ENCODE results near the gene SOCS1. TPM values are rescaled to one million over a fixed set of nuclear protein-coding genes. Genes with fewer than 3 reads are reported as not detected.

SOCS1 gene
- total RNA-seq, 1 donor from 2014 or later, result 6.0 TPM

GRCh38 chr16:11285842-11286241, 29.8 kb upstream of the SOCS1 start:
- DNase-seq (ENCODE audit: low spot score), result no peak

DNA sequence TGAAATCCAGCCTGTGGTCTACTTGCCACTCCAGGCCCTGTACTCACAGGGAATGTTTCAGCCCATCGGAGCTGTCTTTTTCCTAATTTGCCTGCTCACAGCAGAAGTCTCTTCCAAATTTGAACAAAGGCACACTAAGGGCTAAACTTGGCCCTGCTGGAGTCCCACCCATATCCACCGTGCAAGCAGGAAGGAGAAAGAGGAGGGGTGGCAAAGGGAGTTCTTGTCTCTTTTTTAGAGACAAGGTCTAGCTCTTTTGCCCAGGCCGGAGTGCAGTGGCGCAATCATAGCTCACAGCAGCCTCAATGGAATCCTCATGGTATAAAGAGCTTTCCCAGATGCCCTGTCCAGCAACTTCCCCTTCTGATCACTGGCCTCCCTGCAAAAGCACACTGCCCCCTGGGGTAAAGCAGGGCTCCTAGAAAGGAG, 27.8 kb upstream of the SOCS1 start:
- DNase-seq (ENCODE audit: low spot score), result no peak

DNA sequence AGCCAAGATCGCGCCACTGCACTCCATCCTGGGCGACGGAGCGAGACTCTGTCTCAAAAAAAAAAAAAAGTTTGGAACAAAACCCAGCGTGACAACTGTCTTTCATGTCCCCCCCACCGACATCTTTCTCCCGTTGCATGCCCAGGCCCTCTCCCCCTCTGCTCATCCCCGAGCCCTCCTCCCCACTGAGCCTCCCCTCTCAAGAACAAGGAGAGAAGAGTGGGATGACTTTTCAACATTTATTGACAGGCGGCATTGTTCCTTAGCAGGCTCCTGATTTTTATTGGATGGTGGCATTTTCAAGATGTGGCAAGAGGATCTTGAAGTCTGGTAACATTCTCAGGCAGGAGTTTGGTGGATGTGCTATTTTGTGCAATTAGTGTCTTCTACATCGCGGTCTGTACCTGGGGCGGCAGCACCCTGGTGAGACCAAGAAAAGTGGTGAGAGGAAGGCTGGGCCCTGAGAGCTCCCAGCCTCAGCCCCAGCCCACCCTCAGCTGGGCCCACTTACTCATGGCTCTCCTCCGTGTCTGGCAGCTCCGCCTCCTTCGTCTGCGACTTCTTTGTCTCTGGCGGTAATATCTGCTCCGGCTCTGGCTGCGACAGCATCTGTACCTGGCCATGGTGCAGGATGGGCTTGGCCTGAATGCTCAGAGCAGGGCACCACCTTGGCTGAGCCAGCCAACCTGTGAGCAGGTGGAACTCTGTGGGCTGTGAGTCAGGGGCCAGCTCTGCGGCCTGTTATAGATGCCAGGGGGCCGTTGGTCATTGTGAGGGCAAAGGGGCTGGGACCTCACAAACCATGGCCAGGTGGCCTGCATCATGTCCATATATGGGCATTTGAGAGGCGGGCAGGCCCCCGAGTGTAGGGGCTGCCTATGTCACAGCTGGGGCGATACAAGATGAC, 24.9 kb upstream of the SOCS1 start, which contains the start of gene PRM1:
TSS of gene PRM1 (minus strand) at position 715 of the 907 bp plus-strand sequence. CDS start at position 623, 92 bp downstream.
- no peak for DNase-seq (ENCODE audit: low spot score)

DNA sequence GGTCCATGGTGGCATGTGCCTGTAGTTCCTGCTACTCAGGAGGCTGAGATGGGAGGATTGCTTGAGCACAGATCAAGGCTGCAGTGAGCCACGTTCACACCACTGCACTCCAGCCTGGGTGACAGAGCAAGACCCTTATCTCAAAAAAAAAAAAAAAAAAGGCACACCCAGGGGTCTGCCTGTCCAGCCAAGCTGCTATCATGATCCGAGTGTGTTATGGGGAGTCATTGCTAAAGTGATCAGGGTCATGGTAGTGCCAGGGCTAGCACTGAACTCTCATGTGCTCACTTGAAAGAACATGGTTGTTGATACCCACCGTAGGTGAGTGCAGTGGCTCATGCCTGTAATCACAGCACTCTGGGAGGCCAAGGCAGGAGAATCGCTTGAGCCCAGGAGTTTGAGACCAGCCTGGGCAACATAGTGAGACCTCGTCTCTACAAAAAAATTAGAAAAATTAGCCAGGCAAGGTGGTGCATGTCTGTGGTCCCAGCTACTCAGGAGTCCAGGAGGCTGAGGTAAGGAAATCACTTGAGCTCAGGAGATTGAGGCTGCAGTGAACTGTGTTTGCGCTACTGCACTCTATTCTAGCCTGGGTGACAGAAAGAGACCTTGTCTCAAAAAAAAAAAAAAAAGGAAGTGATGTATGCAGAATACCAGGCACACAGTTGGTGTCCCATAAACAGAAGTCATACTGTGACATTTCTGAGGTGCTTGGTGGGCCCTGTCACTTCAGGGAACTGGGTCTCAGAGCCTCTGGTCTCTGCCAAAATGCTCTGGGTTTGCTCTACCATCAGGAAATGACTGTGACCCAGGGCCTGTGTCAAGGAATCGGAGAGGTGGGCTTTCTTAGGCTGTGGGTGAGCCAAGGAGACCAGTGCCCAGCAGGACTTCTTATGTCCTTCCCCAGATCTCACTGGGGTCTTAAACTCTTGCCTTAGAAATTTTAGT, 23.0 kb upstream of the SOCS1 start:
- DNase-seq (ENCODE audit: low spot score), result no peak

DNA sequence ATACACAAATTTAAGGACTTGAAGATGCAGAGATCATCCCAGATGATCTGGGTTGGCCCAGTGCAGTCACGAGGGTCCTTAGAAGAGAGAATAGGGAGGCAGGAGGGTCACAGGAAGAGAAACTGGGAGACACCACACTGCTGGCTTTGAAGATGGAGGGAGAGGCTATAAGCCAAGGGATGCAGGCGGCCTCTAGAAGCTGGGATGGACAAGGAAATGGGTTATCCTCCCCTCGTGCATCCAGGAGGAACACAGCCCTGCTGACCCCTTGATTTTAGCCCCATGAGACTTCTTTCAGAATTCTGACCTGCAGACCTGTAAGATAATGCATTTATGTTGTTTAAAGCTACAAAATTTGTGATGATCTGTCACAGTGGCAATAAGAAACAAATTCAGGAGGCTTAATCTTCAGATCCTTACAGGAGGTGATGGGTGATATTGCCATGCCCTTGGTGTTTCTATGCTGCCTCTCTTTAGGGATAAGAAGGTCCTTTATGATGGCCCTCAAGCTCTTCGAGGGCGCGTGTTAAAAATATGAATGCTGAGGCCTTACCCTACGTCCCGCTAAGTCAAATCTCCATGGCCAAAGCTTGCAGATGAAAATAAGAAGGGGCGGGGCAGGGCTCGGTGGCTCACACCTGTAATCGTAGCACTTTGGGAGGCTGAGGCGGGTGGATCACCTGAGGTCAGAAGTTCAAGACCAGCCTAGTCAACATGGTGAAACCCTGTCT, 21.8 kb upstream of the SOCS1 start:
- no peak for DNase-seq (ENCODE audit: low spot score)

- DNase-seq (ENCODE audit: low spot score), result no peak
Observed at GRCh38 chr16:11276896-11277593, 21.0 kb upstream of the SOCS1 start.

GRCh38 chr16:11276143-11276895, 20.3 kb upstream of the SOCS1 start, which contains the start of gene PRM2:
Gene PRM2 (minus strand): TSS chr16:11276480. CDS start chr16:11276370, 110 bp downstream.
- no peak for DNase-seq (ENCODE audit: low spot score)

- DNase-seq (ENCODE audit: low spot score), result no peak
Observed at GRCh38 chr16:11274964-11275363, 19.0 kb upstream of the SOCS1 start.

DNA sequence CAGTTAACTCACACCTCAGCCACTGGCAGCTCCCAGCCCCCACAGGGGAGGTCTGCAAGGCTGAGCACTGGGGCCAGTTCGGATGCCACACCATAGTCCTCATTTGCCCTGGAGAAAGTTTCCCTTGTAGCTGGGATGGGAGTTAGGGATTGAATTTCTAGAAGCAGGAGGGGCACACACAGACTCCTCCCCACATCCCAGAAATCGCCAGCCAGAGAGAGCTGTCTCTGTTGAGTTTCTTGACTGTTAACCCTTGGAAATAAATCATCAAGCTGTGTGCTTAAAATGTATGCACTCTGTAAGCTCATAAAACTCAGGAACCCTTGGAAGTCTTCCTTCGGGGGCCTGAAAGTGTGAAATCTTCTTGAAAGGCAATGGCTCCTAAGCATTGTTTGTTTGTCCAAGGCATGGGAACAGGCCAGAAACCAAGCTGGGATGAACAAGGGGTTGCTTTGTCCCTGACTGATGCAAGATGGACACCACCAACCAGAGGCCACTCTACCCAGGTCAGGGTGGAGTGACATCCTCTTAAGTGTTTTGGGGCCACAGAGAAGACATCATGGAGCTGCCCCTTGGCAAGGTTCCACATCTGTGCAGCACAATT, 17.8 kb upstream of the SOCS1 start:
- DNase-seq (ENCODE audit: low spot score), result no peak

DNA sequence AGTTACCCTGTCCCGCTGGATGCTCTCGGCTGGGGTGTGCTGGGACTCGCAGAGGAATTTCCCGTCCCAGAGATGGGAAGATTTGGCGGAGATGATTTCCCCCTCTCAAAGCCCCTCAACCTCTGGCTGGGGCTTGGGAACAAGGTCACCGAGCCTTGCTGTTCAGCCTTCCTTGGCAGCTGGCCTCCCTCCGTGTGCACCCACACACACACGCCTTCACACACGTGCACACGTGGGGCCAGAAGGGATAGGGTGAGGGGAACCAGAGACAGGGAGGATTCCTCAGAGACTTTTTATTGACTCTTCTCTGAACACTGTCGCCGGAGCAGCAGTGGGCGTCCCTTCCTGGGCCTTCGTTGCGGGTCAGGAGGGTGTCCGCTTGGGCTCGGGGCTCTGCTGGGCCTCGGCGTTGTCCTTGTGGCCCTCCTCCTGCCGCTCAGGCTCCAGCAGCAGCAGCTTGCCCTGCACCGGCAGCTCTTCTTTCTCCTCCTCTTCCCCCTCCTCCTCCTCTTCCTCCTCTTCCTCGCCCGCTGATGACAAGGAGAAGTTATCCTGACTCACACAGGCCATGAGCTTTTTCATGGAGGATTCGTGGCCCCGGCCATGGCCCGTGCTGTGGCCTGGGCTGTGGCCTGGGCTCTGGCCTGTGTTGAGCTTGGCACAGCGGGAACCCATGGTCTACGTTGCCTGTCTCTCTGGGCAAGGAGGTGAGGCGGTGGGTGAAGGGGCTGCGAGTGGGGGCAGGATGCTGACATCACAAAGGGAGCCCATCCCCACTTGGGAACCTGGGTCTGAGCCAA, 17.1 kb upstream of the SOCS1 start, which contains the start of gene PRM3:
TSS of gene PRM3 (minus strand) at position 709 of the 800 bp plus-strand sequence. CDS start at position 675, 34 bp downstream.
- no peak for DNase-seq (ENCODE audit: low spot score)

DNA sequence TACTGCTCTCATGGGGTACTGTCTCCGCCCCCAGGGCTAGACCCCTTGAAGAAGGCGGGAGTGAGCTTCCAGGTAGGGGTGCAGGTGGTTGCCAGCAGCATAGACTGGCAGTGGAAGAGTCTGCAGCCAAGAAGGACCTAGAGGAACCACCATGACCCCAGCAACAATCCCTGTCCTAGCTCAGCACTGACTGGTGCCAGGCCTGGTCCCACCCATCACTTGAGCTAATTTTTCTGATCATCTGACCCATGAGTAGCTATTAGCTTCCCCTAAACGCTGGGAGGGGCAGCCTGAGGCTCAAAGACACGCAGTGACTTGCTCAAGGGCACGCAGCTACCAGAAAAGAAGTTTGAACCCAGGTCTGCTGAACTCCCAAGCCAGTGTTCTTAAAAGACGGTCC, 16.5 kb upstream of the SOCS1 start:
- no peak for DNase-seq (ENCODE audit: low spot score)

GRCh38 chr16:11271610-11272009, 15.6 kb upstream of the SOCS1 start:
- DNase-seq (ENCODE audit: low spot score), result no peak

DNA sequence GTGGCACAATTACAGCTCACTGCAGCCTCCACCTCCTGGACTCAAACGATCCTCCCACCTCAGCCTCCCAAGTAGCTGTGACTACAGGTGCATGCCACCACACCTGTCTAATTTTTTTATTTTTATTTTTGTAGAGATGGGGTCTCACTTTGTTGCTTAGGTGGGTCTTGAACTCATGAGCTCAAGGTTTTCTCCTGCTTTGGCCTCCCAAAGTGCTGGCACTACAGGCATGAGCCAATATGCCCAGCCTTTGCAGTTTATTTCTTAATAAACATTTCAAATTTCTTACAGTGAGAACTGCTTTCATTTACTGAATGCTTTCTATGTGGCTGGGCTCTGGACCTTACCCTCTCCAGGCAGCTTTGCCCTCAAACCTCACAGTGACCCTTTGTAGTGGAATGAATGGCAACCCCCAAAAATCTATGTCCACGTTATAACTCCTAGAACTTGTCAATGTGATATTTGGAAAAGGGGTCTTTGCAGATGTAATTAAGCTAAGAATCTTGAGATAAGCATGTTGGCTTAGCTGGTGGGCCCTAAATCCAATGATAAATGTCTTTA, 14.7 kb upstream of the SOCS1 start:
- DNase-seq (ENCODE audit: low spot score), result no peak

DNA sequence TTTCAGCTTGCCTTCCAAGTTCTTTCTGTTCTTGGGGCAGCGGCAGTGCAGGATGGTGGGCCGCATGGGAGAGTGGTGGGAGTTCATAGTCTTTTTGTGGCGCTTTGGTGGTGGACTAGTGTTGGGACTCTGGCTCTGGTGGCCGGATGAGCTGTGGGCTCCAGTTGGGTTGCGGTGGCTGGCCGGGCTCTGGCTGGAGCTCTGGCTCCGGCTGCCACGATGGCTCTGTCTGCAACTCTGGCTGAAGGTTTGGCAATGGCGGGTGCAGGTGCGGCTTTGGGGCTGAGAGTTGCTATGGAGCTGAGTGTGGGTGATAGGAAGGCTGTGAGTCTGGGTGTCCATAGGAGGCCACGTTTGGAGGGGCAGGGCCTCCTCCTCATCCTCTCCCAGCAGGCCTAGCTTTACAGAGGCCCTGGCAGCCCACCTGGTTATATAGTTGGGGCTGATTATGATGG, 12.9 kb upstream of the SOCS1 start, which contains the start of gene TNP2:
TSS of gene TNP2 (minus strand) at position 405 of the 455 bp plus-strand sequence. CDS start at position 342, 63 bp downstream.
- DNase-seq (ENCODE audit: low spot score), result no peak

- no peak for DNase-seq (ENCODE audit: low spot score)
Observed at GRCh38 chr16:11265124-11265523, 9.1 kb upstream of the SOCS1 start.

DNA sequence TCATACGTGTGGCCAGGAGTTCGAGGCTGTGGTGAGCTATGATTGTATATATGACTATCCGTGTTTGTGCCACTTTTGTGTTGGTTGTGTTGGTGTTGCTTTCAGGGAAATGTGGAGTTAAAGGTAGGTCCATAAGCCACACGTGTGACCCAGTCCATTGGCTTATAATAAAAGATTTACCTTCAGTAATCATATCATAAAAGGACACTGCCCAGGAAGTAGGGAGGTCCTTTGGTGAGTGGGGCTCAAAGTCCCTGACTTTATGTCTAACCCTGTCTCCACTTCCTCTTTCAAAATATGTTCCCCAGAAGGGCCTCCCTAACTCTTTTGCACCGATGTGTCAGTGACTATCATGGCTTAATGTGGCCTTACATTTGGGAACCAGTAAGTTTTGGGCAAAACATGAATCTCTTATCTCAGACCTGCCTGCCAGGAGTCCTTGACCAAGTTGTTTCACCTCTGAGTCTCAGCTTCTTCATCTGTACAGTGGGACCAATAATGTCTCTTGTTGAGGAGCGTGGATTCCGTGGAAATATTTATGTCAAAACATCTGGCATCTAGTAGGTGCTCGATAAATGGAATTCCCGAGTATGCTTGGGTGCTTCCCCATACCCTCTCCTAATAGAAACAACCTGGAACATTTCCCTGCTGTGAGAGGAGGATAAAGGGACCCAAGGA, 8.3 kb upstream of the SOCS1 start:
- no peak for DNase-seq (ENCODE audit: low spot score)

DNA sequence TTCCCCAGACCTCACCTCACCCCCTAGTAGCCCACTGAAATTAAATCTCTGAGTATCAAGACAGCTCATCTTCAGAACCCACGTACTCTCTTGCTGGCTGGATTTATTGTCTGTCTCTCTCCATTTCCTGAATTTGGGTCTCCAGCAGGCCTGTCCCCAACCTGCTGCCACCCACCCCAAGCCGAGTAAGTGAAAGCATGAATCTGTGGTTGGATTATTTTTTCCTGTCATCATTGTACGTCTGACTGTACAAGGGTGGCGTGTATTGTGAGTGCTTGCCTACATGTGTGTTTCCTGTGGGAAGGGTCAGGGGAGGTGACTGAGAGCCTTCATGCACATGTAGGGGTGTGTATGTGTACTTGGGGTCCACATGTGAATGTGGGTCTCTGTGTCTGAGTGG, 7.7 kb upstream of the SOCS1 start:
- no peak for DNase-seq (ENCODE audit: low spot score)

GRCh38 chr16:11262915-11263314, 6.9 kb upstream of the SOCS1 start:
- DNase-seq (ENCODE audit: low spot score), result no peak

Measured in mucosa of gallbladder (tissue), 1 donor.